ES-I3 (cell line): Measurements from ENCODE around the gene LIFR.
"Not testable (repeated sequence)": the region's sequence is repeated elsewhere in the genome, so short reads cannot be mapped to it uniquely, and the experiment has no call there.

Source experiments
- H3K36me3 ChIP-seq: 2 replicates; pipeline ENCODE4 v1.6.1; 2013; ENCODE audit warnings: mild to moderate bottlenecking, low read length, control low read depth, moderate library complexity; ENCODE audit not compliant: insufficient read depth
- H3K4me1 ChIP-seq: 2 replicates; pipeline ENCODE4 v1.6.1; 2013; ENCODE audit warnings: mild to moderate bottlenecking, control low read depth, low read length; ENCODE audit not compliant: insufficient read depth
- H3K9ac ChIP-seq: 2 replicates; pipeline ENCODE4 v1.6.1; 2013; ENCODE audit warnings: low read depth, mild to moderate bottlenecking, low read length, moderate library complexity
- H3K9me3 ChIP-seq: 2 replicates; pipeline ENCODE4 v1.6.1; 2013; ENCODE audit warnings: mild to moderate bottlenecking, low read length, moderate library complexity; ENCODE audit not compliant: control insufficient read depth, insufficient read depth

Gene LIFR

GRCh38 chr5:38574009-38574408 is 17.6 kb upstream of the LIFR start:
- Histone ChIP-seq H3K36me3 (no peaks in the 10 kb centered on the region), H3K9ac (no peak overlapping the region), H3K4me1 (no peaks in the 10 kb centered on the region), H3K9me3 (no peaks in the 10 kb centered on the region)

- H3K36me3 ChIP-seq = no peaks in the 10 kb centered on the region
- H3K4me1 ChIP-seq = no peaks in the 10 kb centered on the region
- no peak overlapping the region for H3K9ac ChIP-seq
- no peaks in the 10 kb centered on the region for H3K9me3 ChIP-seq
These were observed 17.1 kb upstream of the LIFR start for GRCh38 chr5:38573521-38573920.

- Histone ChIP-seq H3K36me3 (no peaks in the 10 kb centered on the region), H3K9ac (no peak overlapping the region), H3K9me3 (no peaks in the 10 kb centered on the region), H3K4me1 (no peaks in the 10 kb centered on the region)
These were observed 12.7 kb upstream of the LIFR start for GRCh38 chr5:38569180-38569579.

- not testable (repeated sequence) for H3K9ac ChIP-seq, H3K4me1 ChIP-seq, H3K9me3 ChIP-seq, H3K36me3 ChIP-seq
These were observed 10.9 kb upstream of the LIFR start for GRCh38 chr5:38567306-38567705.

GRCh38 chr5:38563624-38564023 is 7.2 kb upstream of the LIFR start:
- no peaks in the 10 kb centered on the region for H3K36me3 ChIP-seq
- H3K9me3 ChIP-seq = no peaks in the 10 kb centered on the region
- no peak overlapping the region for H3K9ac ChIP-seq
- no peaks in the 10 kb centered on the region for H3K4me1 ChIP-seq

- Histone ChIP-seq H3K9ac (no peak overlapping the region), H3K4me1 (0 out of 2 replicates have a peak, but pooled peaks cover 2% of the 10 kb centered on the region), H3K36me3 (no peaks in the 10 kb centered on the region), H3K9me3 (no peaks in the 10 kb centered on the region)
These were observed 6.2 kb upstream of the LIFR start for GRCh38 chr5:38562444-38563210.

- H3K4me1 ChIP-seq = peaks cover 7% of the 10 kb centered on the region; the same call in 1 of the 2 replicates
- H3K36me3 ChIP-seq = no peaks in the 10 kb centered on the region
- H3K9me3 ChIP-seq = no peaks in the 10 kb centered on the region
- H3K9ac ChIP-seq = no peak overlapping the region
These were observed 3.0 kb upstream of the LIFR start for GRCh38 chr5:38559428-38559827.

- H3K9me3 ChIP-seq = no peaks in the 10 kb centered on the region
- H3K9ac ChIP-seq = peak overlapping the region; percentile 88; the same call in 1 of the 2 replicates
- peaks cover 11% of the 10 kb centered on the region; the same call in 1 of the 2 replicates for H3K4me1 ChIP-seq
- H3K36me3 ChIP-seq = no peaks in the 10 kb centered on the region
These were observed 1.3 kb upstream of the LIFR start for GRCh38 chr5:38557792-38558191.

- peaks cover 11% of the 10 kb centered on the region; the same call in 1 of the 2 replicates for H3K4me1 ChIP-seq
- H3K9ac ChIP-seq = peak overlapping the region; percentile 88
- H3K36me3 ChIP-seq = no peaks in the 10 kb centered on the region
- no peaks in the 10 kb centered on the region for H3K9me3 ChIP-seq
These were observed 863 bp upstream of the LIFR start for GRCh38 chr5:38557308-38557710.

GRCh38 chr5:38556088-38556598 is 303 bp downstream of the LIFR start:
- H3K9ac ChIP-seq = peak overlapping the region; percentile 87
- H3K4me1 ChIP-seq = peaks cover 14% of the 10 kb centered on the region; the same call in 1 of the 2 replicates
- H3K36me3 ChIP-seq = no peaks in the 10 kb centered on the region
- H3K9me3 ChIP-seq = no peaks in the 10 kb centered on the region

- Histone ChIP-seq H3K9me3 (no peaks in the 10 kb centered on the region), H3K4me1 (peaks cover 15% of the 10 kb centered on the region; the same call in 1 of the 2 replicates), H3K36me3 (no peaks in the 10 kb centered on the region), H3K9ac (peak overlapping the region; percentile 87)
These were observed 925 bp downstream of the LIFR start for GRCh38 chr5:38555354-38556087.

GRCh38 chr5:38554861-38555260 is 1.6 kb downstream of the LIFR start:
- H3K36me3 ChIP-seq = no peaks in the 10 kb centered on the region

GRCh38 chr5:38554403-38554802 is 2.0 kb downstream of the LIFR start:
- peaks cover 15% of the 10 kb centered on the region; the same call in 1 of the 2 replicates for H3K4me1 ChIP-seq

More at GRCh38 chr5:38554861-38555260, 1.6 kb downstream of the LIFR start:
- Histone ChIP-seq H3K9me3 (no peaks in the 10 kb centered on the region), H3K4me1 (peaks cover 15% of the 10 kb centered on the region; the same call in 1 of the 2 replicates), H3K9ac (peak overlapping the region; percentile 87; the same call in 1 of the 2 replicates)

GRCh38 chr5:38553001-38553521 is 3.4 kb downstream of the LIFR start:
- peaks cover 20% of the 10 kb centered on the region for H3K4me1 ChIP-seq
- no peaks in the 10 kb centered on the region for H3K36me3 ChIP-seq
- no peaks in the 10 kb centered on the region for H3K9me3 ChIP-seq
- H3K9ac ChIP-seq = no peak overlapping the region

More at GRCh38 chr5:38554403-38554802, 2.0 kb downstream of the LIFR start:
- H3K9ac ChIP-seq = no peak overlapping the region; the same call in 1 of the 2 replicates
- H3K36me3 ChIP-seq = no peaks in the 10 kb centered on the region
- H3K9me3 ChIP-seq = no peaks in the 10 kb centered on the region
